C4-2B (cell line): ENCODE measurements around the gene VPS13C.

Source experiments
- H3K27ac ChIP-seq: fragments of 450-650 bp; 2 replicates; pipeline ENCODE4 v1.5.1; 2017
- CTCF ChIP-seq: fragments of 450-650 bp; conservative IDR thresholded peaks from 2 replicates; pipeline ENCODE4 v1.5.1; 2017; ENCODE audit warnings: mild to moderate bottlenecking
- ZFX ChIP-seq: fragments of 450-650 bp; IDR thresholded peaks from 2 replicates; pipeline ENCODE4 v1.6.1; 2017

The VPS13C gene

DNA sequence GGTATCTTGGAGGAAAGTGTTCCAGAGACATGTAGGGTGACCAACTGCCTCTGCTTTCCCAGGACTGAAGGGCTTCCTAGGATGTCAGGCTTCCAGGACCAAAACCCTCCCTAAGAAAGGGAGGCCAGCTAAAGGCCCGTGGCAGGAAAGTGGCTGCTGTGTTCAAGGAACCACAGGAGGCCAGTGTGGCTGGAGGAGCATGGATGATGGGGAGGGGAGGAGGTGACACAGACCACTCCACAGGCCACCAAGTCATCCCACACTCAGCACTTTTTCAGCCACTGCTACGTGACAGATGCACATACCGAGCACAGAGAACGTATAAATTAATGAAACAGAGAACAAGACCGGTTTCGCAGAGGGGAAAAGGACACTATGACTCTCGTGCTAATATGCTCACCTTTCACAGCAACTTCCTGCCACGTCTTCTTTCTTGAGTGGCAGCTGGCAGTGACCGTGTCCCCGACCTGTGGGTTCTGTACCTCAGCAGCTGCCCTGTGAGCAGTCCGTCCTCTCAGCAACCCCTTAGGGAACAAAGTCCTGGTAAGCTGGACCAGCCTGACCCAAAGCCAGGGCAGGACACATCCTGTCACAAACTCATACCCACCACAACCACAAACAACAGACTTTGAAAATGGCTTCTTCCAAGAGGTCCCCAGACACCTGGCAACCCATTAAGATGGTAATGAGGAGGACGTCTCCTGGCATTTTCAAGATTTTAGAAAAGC, 244.7 kb downstream of the VPS13C start:
- TF ChIP-seq CTCF, result no peak
- TF ChIP-seq ZFX, result no peak
- no peak overlapping the region for H3K27ac ChIP-seq

DNA sequence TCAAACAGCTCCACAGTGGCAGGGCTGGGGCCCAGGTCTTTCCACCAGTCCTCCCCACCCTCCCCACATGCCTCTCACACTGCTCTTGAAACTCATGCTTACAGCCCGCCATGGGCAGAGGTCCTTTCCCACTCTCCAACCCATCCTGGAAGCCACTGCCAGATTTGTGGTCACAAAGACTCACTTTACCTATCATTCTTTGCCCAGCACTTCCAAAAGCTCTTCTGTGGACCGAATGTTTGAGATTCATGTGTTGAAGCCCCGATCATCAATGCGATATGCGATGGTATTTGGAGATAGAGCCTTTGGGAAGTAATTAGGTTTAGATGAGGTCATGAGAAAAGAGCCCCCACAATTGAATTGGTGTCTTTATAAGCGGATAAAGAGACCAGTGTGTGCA, 247.8 kb downstream of the VPS13C start:
- H3K27ac ChIP-seq, result no peak overlapping the region
- TF ChIP-seq ZFX (no peak), CTCF (no peak)

- TF ChIP-seq CTCF (no peak), ZFX (no peak)
- no peak overlapping the region for H3K27ac ChIP-seq
Measured at GRCh38 chr15:61811952-61812351, 248.3 kb downstream of the VPS13C start.

DNA sequence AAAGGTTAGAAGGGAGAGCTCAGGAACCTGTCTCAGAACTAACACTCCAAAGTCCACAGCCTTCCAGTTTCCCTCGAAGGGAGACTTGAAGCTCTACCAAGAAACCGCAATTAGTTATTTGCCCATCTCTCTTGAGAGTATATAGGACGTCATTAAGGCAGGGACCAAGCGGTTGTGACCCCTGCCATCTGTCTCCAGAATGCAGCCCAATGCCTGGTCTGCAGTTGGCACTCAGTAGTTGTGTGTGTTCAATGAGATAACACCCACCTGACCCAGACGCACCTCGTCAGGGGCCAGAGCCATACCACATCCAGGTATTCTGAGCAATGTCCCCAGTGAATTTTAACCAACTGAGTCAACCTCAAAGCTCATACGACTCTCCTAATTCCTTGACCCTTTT, 251.0 kb downstream of the VPS13C start:
- no peak overlapping the region for H3K27ac ChIP-seq
- TF ChIP-seq ZFX (no peak), CTCF (no peak)

DNA sequence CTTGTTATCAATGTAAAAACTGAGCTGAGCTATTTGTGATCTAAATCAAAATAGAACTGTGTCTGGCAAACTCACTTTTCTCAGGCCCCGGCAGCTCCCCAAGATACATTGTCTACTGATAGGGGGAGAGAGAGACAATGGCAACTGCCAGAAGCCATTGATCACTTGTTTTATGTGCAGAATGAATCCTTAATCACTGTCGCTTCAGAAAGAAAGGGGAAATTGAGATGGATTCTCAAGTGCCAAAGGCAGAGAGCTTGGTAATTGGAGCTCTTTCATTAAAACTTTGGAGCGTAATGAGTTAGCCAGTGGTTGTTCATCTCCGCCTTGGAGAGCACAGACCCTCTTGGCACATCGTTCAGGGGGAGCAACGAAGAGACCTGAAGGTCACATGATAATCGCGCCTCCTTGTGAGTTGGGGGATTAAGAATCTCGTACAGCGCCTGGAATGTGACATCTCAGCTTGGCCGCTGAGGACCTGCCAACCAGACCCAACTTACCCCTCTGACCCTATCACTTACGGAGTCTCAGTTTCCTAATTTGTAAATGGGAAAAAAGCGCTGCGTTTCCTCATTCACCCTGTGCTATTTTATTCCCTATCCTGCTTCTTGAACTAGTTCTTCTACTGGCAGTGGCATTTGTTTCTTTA, 252.8 kb downstream of the VPS13C start:
- TF ChIP-seq CTCF (no peak), ZFX (no peak)

More for the DNA sequence above, 252.8 kb downstream of the VPS13C start:
- H3K27ac ChIP-seq, result no peak overlapping the region
